Measurements from ENCODE around the gene TCP11X1.
"Not testable (repeated sequence)": the region's sequence is repeated elsewhere in the genome, so short reads cannot be mapped to it uniquely, and the experiment has no call there.

The TCP11X1 gene

DNA sequence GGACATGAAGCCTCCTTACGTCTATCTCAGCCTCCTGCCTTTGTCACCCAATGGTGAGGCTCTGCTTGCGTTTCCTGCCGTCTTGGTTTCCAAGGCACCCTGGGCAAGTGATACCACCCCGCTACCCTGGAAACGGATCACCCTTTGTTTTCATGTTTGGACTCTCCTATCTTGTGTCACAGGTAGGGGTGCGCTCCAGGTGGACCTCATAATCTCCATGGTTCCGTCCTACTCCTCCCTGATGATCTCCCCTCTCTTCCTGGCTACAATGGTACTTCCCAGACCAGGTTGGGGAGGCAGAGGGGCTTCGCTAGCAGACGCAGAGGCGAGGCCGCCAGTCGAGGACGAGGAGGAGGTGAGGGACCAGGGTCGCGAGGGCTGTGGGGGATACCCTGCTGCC is at the start of gene TCP11X1:
TSS of gene TCP11X1 (plus strand) at position 316 of the 400 bp plus-strand sequence.
- DNase-seq (ENCODE audit: low spot score) = not testable (repeated sequence)

GRCh38 chrX:102185967-102186720 is 29.0 kb upstream of the TCP11X1 start:
- no peak for DNase-seq (ENCODE audit: low spot score)

GRCh38 chrX:102207940-102208339 is 7.2 kb upstream of the TCP11X1 start:
- DNase-seq (ENCODE audit: low spot score) = not testable (repeated sequence)

DNA sequence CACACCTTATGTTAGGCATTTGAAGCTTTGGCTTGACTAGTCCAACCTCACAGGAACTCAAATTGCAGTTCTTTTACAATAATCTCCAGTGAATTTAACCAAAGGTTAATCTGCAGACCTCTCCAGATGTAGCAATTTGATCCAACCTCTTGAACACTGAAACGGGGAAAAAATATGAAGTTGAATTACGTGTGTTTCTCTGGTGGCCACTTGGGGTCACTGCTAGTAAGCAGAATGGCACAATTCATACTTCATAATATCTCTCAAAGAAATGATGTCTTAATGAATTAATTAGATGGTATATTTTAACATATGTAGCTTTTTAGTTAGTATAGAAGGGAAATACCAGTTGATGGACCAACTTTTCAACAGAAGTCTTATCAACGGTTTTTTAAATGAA is 1.4 kb downstream of the TCP11X1 start:
- DNase-seq (ENCODE audit: low spot score) = not testable (repeated sequence)

DNA sequence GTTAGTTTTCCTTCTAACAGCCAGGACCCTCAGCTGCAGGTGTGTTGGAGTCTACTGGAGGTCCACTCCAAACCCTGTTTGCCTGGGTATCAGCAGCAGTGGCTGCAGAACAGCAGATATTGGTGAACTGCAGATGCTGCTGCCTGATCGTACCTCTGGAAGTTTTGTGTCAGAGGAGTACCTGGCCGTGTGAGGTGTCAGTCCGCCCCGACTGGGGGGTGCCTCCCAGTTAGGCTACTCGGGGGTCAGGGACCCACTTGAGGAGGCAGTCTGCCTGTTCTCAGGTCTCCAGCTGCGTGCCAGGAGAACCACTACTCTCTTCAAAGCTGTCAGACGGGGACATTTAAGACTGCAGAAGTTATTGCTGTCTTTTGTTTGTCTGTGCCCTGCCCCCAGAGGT is 20.6 kb downstream of the TCP11X1 start:
- DNase-seq (ENCODE audit: low spot score) = not testable (repeated sequence)

DNA sequence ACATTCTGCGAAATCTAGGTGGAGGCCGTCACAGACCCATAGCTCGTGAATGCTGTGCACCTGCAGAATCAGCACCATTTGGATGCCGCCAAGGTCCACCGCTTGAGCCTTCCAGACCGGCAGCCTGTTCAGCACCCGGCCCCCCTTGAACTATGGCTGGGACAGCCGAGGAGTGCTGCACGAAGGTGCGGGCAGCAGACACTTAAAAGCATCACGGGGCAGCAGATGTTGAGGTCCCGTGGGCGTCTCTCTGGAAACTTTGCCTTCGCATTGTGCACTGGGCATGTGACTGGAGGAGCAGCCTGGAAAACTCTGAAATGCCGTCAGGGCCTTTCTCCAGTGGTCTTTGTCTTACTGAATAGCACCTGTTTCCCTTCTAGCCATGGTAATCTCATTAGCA is 25.2 kb downstream of the TCP11X1 start:
- DNase-seq (ENCODE audit: low spot score) = not testable (repeated sequence)

GRCh38 chrX:102246893-102247292 is 31.8 kb downstream of the TCP11X1 start, which contains the start of gene NXF2:
Gene NXF2 (plus strand): TSS chrX:102247167. CDS start chrX:102307079, 59,912 bp downstream.
- DNase-seq (ENCODE audit: low spot score) = not testable (repeated sequence)

- not testable (repeated sequence) for DNase-seq (ENCODE audit: low spot score)
Measured at GRCh38 chrX:102272231-102272630, 57.1 kb downstream of the TCP11X1 start.
